GM12878 (cell line): ENCODE data around the gene DGKK. TPM values are rescaled to one million over a fixed set of nuclear protein-coding genes. Genes with fewer than 3 reads are reported as not detected.

Experiments
- ATAC-seq: fragments of 200-7000 bp; cut with Tn5 transposase; 3 replicates; pipeline ENCODE4 v1.9.1; 2020; ENCODE audit warnings: mild to moderate bottlenecking, moderate library complexity
- BruUV-seq: library from RNA; stranded (reverse); fragments of 400-500 nt; replicated peaks from 2 replicates; lab custom pipeline; 2021; lab: Mats Ljungman, UMichigan
- CTCF ChIA-PET: fragments of 300-600 bp; sonication (Branson Sonifier 250); formaldehyde crosslinking; extraction: SDS; loops from one replicate; lab custom pipeline; 2021; ENCODE audit warnings: inconsistent platforms; lab: Yijun Ruan, JAX
- POLR2A ChIA-PET: fragments of 350-600 bp; formaldehyde crosslinking; extraction: SDS; loops from one replicate; lab custom pipeline; 2021; ENCODE audit warnings: inconsistent platforms; lab: Charles Lee
- RAD21 ChIA-PET: fragments of 300-600 bp; sonication (Branson Sonifier 250); formaldehyde crosslinking; loops from one replicate; lab custom pipeline; 2023; ENCODE audit warnings: antibody characterized with exemption; ENCODE audit not compliant: unreplicated experiment; lab: Charles Lee
- SMC1A ChIA-PET: fragments of 300-600 bp; sonication (Branson Sonifier 250); formaldehyde crosslinking; loops from one replicate; lab custom pipeline; 2023; ENCODE audit not compliant: unreplicated experiment, uncharacterized antibody; lab: Charles Lee
- DNase-seq: peaks from one replicate; pipeline ENCODE4 v3.0.0-alpha.2; 2011; ENCODE audit warnings: low read depth, low spot score
- FAIRE-seq: peaks from 3 replicates; lab custom pipeline; 2011; peaks lifted over from hg19 to GRCh38; lab: Jason Lieb, UNC
- H2AFZ ChIP-seq: 2 replicates; pipeline ENCODE4 v1.6.0; 2011; ENCODE audit warnings: low read depth, low read length, control low read depth; ENCODE audit not compliant: control insufficient read depth
- H3K27ac ChIP-seq: 2 replicates; pipeline ENCODE4 v1.5.1; 2011; ENCODE audit warnings: control low read depth; ENCODE audit not compliant: control insufficient read depth, insufficient read depth
- H3K27me3 ChIP-seq, 2 experiments: replicated peaks in 1 of 2; 2 replicates each; pipeline versions ENCODE4 v1.6.0 to v1.6.1; 2011; ENCODE audit warnings: low read length in 1 of 2; ENCODE audit not compliant: control insufficient read depth in 2 of 2, insufficient read depth in 2 of 2
- H3K36me3 ChIP-seq, 2 experiments: 2 replicates each; pipeline ENCODE4 v1.5.1; 2011; ENCODE audit warnings: low read length in 1 of 2; ENCODE audit not compliant: control insufficient read depth in 2 of 2, insufficient read depth in 2 of 2
- H3K4me1 ChIP-seq: 2 replicates; pipeline ENCODE4 v1.6.1; 2011; ENCODE audit warnings: mild to moderate bottlenecking, low read length, moderate library complexity, mixed read lengths; ENCODE audit not compliant: control insufficient read depth, insufficient read depth
- H3K4me2 ChIP-seq: 2 replicates; pipeline ENCODE4 v1.6.0; 2011; ENCODE audit warnings: control low read depth; ENCODE audit not compliant: control insufficient read depth, insufficient read depth
- H3K4me3 ChIP-seq: fragments of 200-600 bp; sonication (generic); 2 replicates; pipeline ENCODE4 v1.5.1; 2016
- H3K79me2 ChIP-seq: 2 replicates; pipeline ENCODE4 v1.6.0; 2011; ENCODE audit warnings: low read length; ENCODE audit not compliant: control insufficient read depth, insufficient read depth
- H3K9ac ChIP-seq: 2 replicates; pipeline ENCODE4 v1.8.0; 2011; ENCODE audit warnings: low read length, control low read depth, mixed read lengths; ENCODE audit not compliant: control insufficient read depth, insufficient read depth
- H3K9me3 ChIP-seq: replicated peaks from 3 replicates; pipeline ENCODE4 v1.5.1; 2011; ENCODE audit warnings: mild to moderate bottlenecking, low read length; ENCODE audit not compliant: control insufficient read depth, insufficient read depth
- H4K20me1 ChIP-seq: 2 replicates; pipeline ENCODE4 v1.6.0; 2011; ENCODE audit not compliant: control insufficient read depth, insufficient read depth
- BCL11A ChIP-seq: IDR thresholded peaks from 2 replicates; pipeline ENCODE4 v1.6.1; 2011; ENCODE audit warnings: low read depth, low read length
- CEBPB ChIP-seq, 2 experiments: fragments of 150-350 bp in 1 of 2; IDR thresholded peaks; 2 replicates each; pipeline ENCODE4 v1.6.1; 2012 to 2014; ENCODE audit warnings: low read depth in 2 of 2, low read length in 2 of 2, borderline replicate concordance in 1 of 2, inconsistent platforms in 1 of 2
- E2F4 ChIP-seq: IDR thresholded peaks from 2 replicates; pipeline ENCODE4 v1.6.1; 2012; ENCODE audit warnings: low read depth, low read length, improper control_type of control experiment
- GABPA ChIP-seq: IDR thresholded peaks from 2 replicates; pipeline ENCODE4 v1.6.1; 2014; ENCODE audit warnings: antibody characterized with exemption, low read depth, mild to moderate bottlenecking, inconsistent platforms
- KLF5 ChIP-seq: fragments of 450-650 bp; IDR thresholded peaks from 2 replicates; pipeline ENCODE4 v1.6.1; 2014; ENCODE audit warnings: mild to moderate bottlenecking; ENCODE audit not compliant: partially characterized antibody
- LARP7 ChIP-seq: fragments of 450-650 bp; IDR thresholded peaks from 2 replicates; pipeline ENCODE4 v1.6.1; 2017; ENCODE audit warnings: mild to moderate bottlenecking
- MAX ChIP-seq: IDR thresholded peaks from 2 replicates; pipeline ENCODE4 v1.6.1; 2012; ENCODE audit warnings: low read depth, low read length, improper control_type of control experiment
- RBBP5 ChIP-seq: fragments of 200-600 bp; sonication (generic); conservative IDR thresholded peaks from 2 replicates; pipeline ENCODE4 v1.6.1; 2016
- SIX5 ChIP-seq: IDR thresholded peaks from 2 replicates; pipeline ENCODE4 v1.6.1; 2011; ENCODE audit warnings: mild to moderate bottlenecking, low read depth, low read length, moderate library complexity; ENCODE audit not compliant: severe bottlenecking
- SMAD1 ChIP-seq: fragments of 450-650 bp; IDR thresholded peaks from 2 replicates; pipeline ENCODE4 v1.6.1; 2018; ENCODE audit warnings: mild to moderate bottlenecking, low read depth; ENCODE audit not compliant: partially characterized antibody
- TAF1 ChIP-seq: IDR thresholded peaks from 2 replicates; pipeline ENCODE4 v1.6.1; 2011; ENCODE audit warnings: mild to moderate bottlenecking, low read depth, low read length, borderline replicate concordance
- ZNF207 ChIP-seq: fragments of 450-650 bp; IDR thresholded peaks from 2 replicates; pipeline ENCODE4 v1.6.1; 2014; ENCODE audit warnings: antibody characterized with exemption, mild to moderate bottlenecking, borderline replicate concordance
- ZNF687 ChIP-seq: fragments of 450-650 bp; IDR thresholded peaks from 2 replicates; pipeline ENCODE4 v1.6.1; 2017; ENCODE audit warnings: mild to moderate bottlenecking, moderate library complexity
- ZZZ3 ChIP-seq: IDR thresholded peaks from 2 replicates; pipeline ENCODE4 v1.6.1; 2011; ENCODE audit warnings: low read depth; ENCODE audit not compliant: control insufficient read depth, insufficient read length
- WGBS: methylation state at CpG from one replicate; pipeline ENCODE4 v1.1.6; 2016; ENCODE audit warnings: low lambda C conversion rate; ENCODE audit not compliant: insufficient replicate concordance, insufficient coverage; ENCODE audit errors: missing lambda C conversion rate; 5-methylcytosine and 5-hydroxymethylcytosine counted together
- in situ Hi-C: fragments of 300-500 bp; cut with MboI; formaldehyde crosslinking; loops from 9 replicates; pipeline ENCODE4 v1.14.3; 2018; ENCODE audit warnings: mixed read lengths
- intact Hi-C: fragments of 100-400 bp; cut with micrococcal nuclease; formaldehyde crosslinking; loops from one replicate; pipeline ENCODE4 v1.14.2; 2022; ENCODE audit not compliant: unreplicated experiment
- polyA plus RNA-seq, 11 experiments: library from polyadenylated mRNA; depleted of rRNA in 4 of 11; unstranded in 6 of 11; stranded (reverse) in 5 of 11; fragments of >200 nt; fragmentation: Nextera tagmentation in 4 of 11; fragmentation: Illumina TruSeq in 1 of 11; extraction: Ambion mirVana in 4 of 11; extraction: Trizol in 1 of 11; gene quantifications; 1 replicate in 1 of 11; 2 replicates in 10 of 11; pipeline versions ENCODE4 v1.2.1 to v1.2.3, GENCODE V29; 2011 to 2016; ENCODE audit warnings: inconsistent platforms in 2 of 11, missing spikeins in 2 of 11, low read depth in 1 of 11
- total RNA-seq, 4 experiments: library from RNA; depleted of rRNA in 3 of 4; stranded (reverse); fragments of >200 nt in 3 of 4; fragmentation: Illumina TruSeq in 1 of 4; extraction: Trizol in 1 of 4; gene quantifications; 2 replicates each; pipeline versions ENCODE4 v1.2.1 to v1.2.3, GENCODE V29; 2013 to 2021

The DGKK gene
- total and polyA plus RNA-seq, 10 of the 15 experiments (the other 5 are each of a cell fraction or from before 2014, with no cell fraction given), result under 0.01 to 0.03 TPM; not detected in 8

GRCh38 chrX:50471390-50471789 is 765 bp upstream of the DGKK start:
- no peaks in the 10 kb centered on the region for H3K4me1 ChIP-seq
- H3K9ac ChIP-seq, result no peak overlapping the region
- ATAC-seq (no peak), DNase-seq (no peak), FAIRE-seq (no peak)
- H3K36me3 ChIP-seq, result no peaks in the 10 kb centered on the region
- H3K79me2 ChIP-seq, result no peaks in the 10 kb centered on the region
- intact Hi-C loops (no loop called here), in situ Hi-C loops (no loop called here)
- H2AFZ ChIP-seq, result no peak overlapping the region
- WGBS, result 49% methylated on average over 23 of the region's 23 CpGs
- H3K27ac ChIP-seq, result no peak overlapping the region
- ChIA-PET SMC1A (no interaction called here), CTCF (no interaction called here), POLR2A (no interaction called here), RAD21 (no interaction called here)
- H3K27me3 ChIP-seq, result peaks cover 0 to 2% of the 10 kb centered on the region in 2 experiments; a peak in 1 of 4 replicates
- H3K4me2 ChIP-seq, result no peak overlapping the region
- H4K20me1 ChIP-seq, result no peaks in the 10 kb centered on the region
- H3K4me3 ChIP-seq, result no peak overlapping the region
- TF ChIP-seq TAF1, result no peak
- TF ChIP-seq GABPA, result no peak
- no peak for TF ChIP-seq E2F4
- no peak for TF ChIP-seq RBBP5
- TF ChIP-seq MAX, result no peak
- no peak for TF ChIP-seq ZNF207
- TF ChIP-seq ZNF687, result no peak
- TF ChIP-seq BCL11A, result no peak
- no peak for TF ChIP-seq SIX5
- no peak for TF ChIP-seq SMAD1
- TF ChIP-seq CEBPB (IDR thresholded peaks at IDR 0.05; ENCODE audit: borderline replicate concordance in 1 of 2, low read depth in 2 of 2, low read length in 2 of 2), result no peak
- TF ChIP-seq KLF5, result no peak
- no peak for TF ChIP-seq ZZZ3
- no peak for TF ChIP-seq LARP7
- no peaks in the 10 kb centered on the region; the same call in 2 of the 3 replicates for H3K9me3 ChIP-seq
- BruUV-seq, result no TSS peak
